WTC11 (cell line): Measurements from ENCODE around the gene GPRC5B. TPM values are rescaled to one million over a fixed set of nuclear protein-coding genes. Genes with fewer than 3 reads are reported as not detected.

Source experiments
- ATAC-seq: fragments of 200-7000 bp; cut with Tn5 transposase; 2 replicates; pipeline ENCODE4 v1.10.0; 2021; ENCODE audit warnings: mild to moderate bottlenecking, moderate library complexity
- CTCF ChIA-PET: fragments of 300-600 bp; sonication (Branson Sonifier 250); formaldehyde crosslinking; loops from one replicate; lab custom pipeline; 2021; ENCODE audit warnings: antibody characterized with exemption; lab: Charles Lee
- POLR2A ChIA-PET: fragments of 350-600 bp; sonication (Branson Sonifier 250); formaldehyde crosslinking; loops from one replicate; lab custom pipeline; 2021; ENCODE audit warnings: antibody characterized with exemption; lab: Charles Lee
- DNase-seq: peaks from one replicate; pipeline ENCODE4 v3.0.0; 2021; ENCODE audit warnings: low spot score
- H3K27ac Mint-ChIP-seq: 2 replicates; pipeline ENCODE4 v1.8.0; 2021; ENCODE audit warnings: mixed read lengths
- H3K27me3 Mint-ChIP-seq: 2 replicates; pipeline ENCODE4 v1.8.0; 2021; ENCODE audit warnings: low read depth, mild to moderate bottlenecking, moderate library complexity, mixed read lengths
- H3K36me3 Mint-ChIP-seq: 2 replicates; pipeline ENCODE4 v1.8.0; 2021; ENCODE audit warnings: mixed read lengths
- H3K4me1 Mint-ChIP-seq: 2 replicates; pipeline ENCODE4 v1.8.0; 2022; ENCODE audit warnings: mixed read lengths
- H3K4me3 Mint-ChIP-seq: 2 replicates; pipeline ENCODE4 v1.8.0; 2021; ENCODE audit warnings: mild to moderate bottlenecking, moderate library complexity, mixed read lengths
- H3K9me3 Mint-ChIP-seq: 2 replicates; pipeline ENCODE4 v1.8.0; 2021; ENCODE audit warnings: mixed read lengths
- CBFB ChIP-seq: sonication (generic); formaldehyde crosslinking; IDR thresholded peaks from 2 replicates; pipeline ENCODE4 v1.8.1; 2022; ENCODE audit warnings: mild to moderate bottlenecking, low read depth, missing genetic modification reagents
- ETV6 ChIP-seq: sonication (generic); formaldehyde crosslinking; IDR thresholded peaks from 2 replicates; pipeline ENCODE4 v1.8.1; 2022; ENCODE audit warnings: mild to moderate bottlenecking, missing genetic modification reagents
- GABPB1 ChIP-seq: sonication (generic); formaldehyde crosslinking; IDR thresholded peaks from 2 replicates; pipeline ENCODE4 v1.8.1; 2023; ENCODE audit warnings: mild to moderate bottlenecking, missing genetic modification reagents
- GRHL2 ChIP-seq: fragments of 250-450 bp; sonication (Bioruptor Pico); IDR thresholded peaks from 2 replicates; pipeline ENCODE4 v1.8.0; 2022; ENCODE audit warnings: mild to moderate bottlenecking, moderate library complexity; ENCODE audit not compliant: insufficient replicate concordance, severe bottlenecking
- JUN ChIP-seq: sonication (generic); formaldehyde crosslinking; IDR thresholded peaks from 2 replicates; pipeline ENCODE4 v1.8.0; 2023; ENCODE audit warnings: mild to moderate bottlenecking, missing genetic modification reagents
- KAT7 ChIP-seq: sonication (generic); formaldehyde crosslinking; IDR thresholded peaks from 2 replicates; pipeline ENCODE4 v1.8.1; 2023; ENCODE audit warnings: missing genetic modification reagents, mild to moderate bottlenecking, borderline replicate concordance
- NR1H2 ChIP-seq: sonication (generic); formaldehyde crosslinking; IDR thresholded peaks from 2 replicates; pipeline ENCODE4 v1.9.0; 2021; ENCODE audit warnings: mild to moderate bottlenecking, moderate library complexity, missing genetic modification reagents
- SOX15 ChIP-seq: fragments of 250-450 bp; sonication (Bioruptor Pico); IDR thresholded peaks from 2 replicates; pipeline ENCODE4 v1.9.0; 2021; ENCODE audit warnings: mild to moderate bottlenecking
- TCF7 ChIP-seq: sonication (generic); formaldehyde crosslinking; IDR thresholded peaks from 2 replicates; pipeline ENCODE4 v1.8.0; 2022; ENCODE audit warnings: mild to moderate bottlenecking, low read depth, missing genetic modification reagents, moderate library complexity
- ZNF138 ChIP-seq: sonication (generic); formaldehyde crosslinking; conservative IDR thresholded peaks from 2 replicates; pipeline ENCODE4 v1.8.1; 2022; ENCODE audit warnings: mild to moderate bottlenecking, moderate library complexity, missing genetic modification reagents
- ZNF232 ChIP-seq: sonication (generic); formaldehyde crosslinking; IDR thresholded peaks from 2 replicates; pipeline ENCODE4 v1.8.0; 2022; ENCODE audit warnings: mild to moderate bottlenecking, missing genetic modification reagents
- ZNF263 ChIP-seq: sonication (generic); formaldehyde crosslinking; IDR thresholded peaks from 2 replicates; pipeline ENCODE4 v1.8.1; 2022; ENCODE audit warnings: low read depth, mild to moderate bottlenecking, moderate library complexity, missing genetic modification reagents
- total RNA-seq: library from RNA; stranded (reverse); gene quantifications from 3 replicates; pipeline ENCODE4 v1.2.3, GENCODE V29; 2021
- TF ChIP-seq, protein P1 (sequence below): sonication (generic); formaldehyde crosslinking; IDR thresholded peaks from 2 replicates; pipeline ENCODE4 v1.8.1; 2022; ENCODE audit warnings: mild to moderate bottlenecking, moderate library complexity, missing genetic modification reagents
- TF ChIP-seq, protein P2 (sequence below): fragments of 250-450 bp; sonication (Bioruptor Pico); IDR thresholded peaks from 2 replicates; pipeline ENCODE4 v1.8.0; 2021; ENCODE audit warnings: mild to moderate bottlenecking
- TF ChIP-seq, protein P3 (sequence below): fragments of 250-450 bp; sonication (Bioruptor Pico); IDR thresholded peaks from 2 replicates; pipeline ENCODE4 v1.9.0; 2021; ENCODE audit warnings: mild to moderate bottlenecking
- TF ChIP-seq, protein P4 (sequence below): sonication (generic); formaldehyde crosslinking; IDR thresholded peaks from 2 replicates; pipeline ENCODE4 v1.8.1; 2023; ENCODE audit warnings: mild to moderate bottlenecking, missing genetic modification reagents
- TF ChIP-seq, protein P5 (sequence below): fragments of 250-450 bp; sonication (Bioruptor Pico); conservative IDR thresholded peaks from 2 replicates; pipeline ENCODE4 v1.9.0; 2021; ENCODE audit warnings: mild to moderate bottlenecking
- TF ChIP-seq, protein P6 (sequence below): sonication (generic); formaldehyde crosslinking; IDR thresholded peaks from 2 replicates; pipeline ENCODE4 v1.8.1; 2022; ENCODE audit warnings: missing genetic modification reagents, borderline replicate concordance

Gene GPRC5B
- total RNA-seq, 1 experiment from 2014 or later, result 104 TPM

DNA sequence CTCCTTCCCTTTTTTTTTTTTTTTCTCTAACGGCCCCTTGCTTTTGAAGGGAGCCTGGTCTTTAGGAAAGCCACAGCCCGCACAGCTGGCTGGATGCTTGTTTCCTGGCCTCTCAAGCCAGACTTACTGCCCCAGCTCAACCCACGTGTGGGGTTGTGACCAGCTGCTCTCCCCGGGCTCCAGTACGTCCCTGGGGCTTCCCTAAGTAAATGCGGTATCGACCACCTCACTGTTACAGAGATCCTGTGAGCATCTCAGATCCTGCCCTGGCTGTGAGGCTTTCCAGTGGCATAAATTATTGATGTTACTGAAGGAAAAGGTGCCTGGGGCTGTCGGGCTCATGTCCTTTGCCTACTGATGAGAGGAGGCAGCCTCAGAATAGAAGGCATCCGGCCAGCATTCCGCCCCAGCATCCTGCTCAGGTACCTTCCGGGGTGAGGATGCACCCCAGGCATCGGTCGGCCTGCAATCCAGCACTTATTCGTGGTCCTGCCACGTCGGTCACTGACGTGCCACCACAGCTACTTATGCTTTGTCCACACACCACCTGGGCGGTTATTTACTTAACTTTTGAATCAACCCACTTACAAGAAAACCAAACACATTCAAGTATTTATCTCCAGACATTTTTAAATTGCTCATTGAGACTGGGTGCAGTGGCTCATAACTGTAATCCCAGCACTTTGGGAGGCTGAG lies 9.6 kb downstream of the GPRC5B start:
- Mint-ChIP-seq H3K27me3 (no peaks in the 10 kb centered on the region), H3K4me3 (no peak overlapping the region), H3K9me3 (no peaks in the 10 kb centered on the region), H3K36me3 (peaks cover 56% of the 10 kb centered on the region), H3K4me1 (peaks cover 53% of the 10 kb centered on the region), H3K27ac (peak overlapping the region; percentile 32; the same call in 1 of the 2 replicates)
- CTCF ChIA-PET, result interaction anchor here (0.7 to 1.7 kb wide), 5 partner anchors 14 to 291 kb away, joined by 3 to 8 read pairs (median 4); no protein-coding TSS in a partner anchor
- ATAC-seq (no peak), DNase-seq (no peak)
- TF ChIP-seq NR1H2 (CRISPR knock-in tag) (no peak), JUN (CRISPR knock-in tag) (no peak), KAT7 (no peak), GABPB1 (CRISPR knock-in tag) (no peak), ETV6 (CRISPR knock-in tag) (no peak), ZNF232 (no peak), ZNF138 (CRISPR knock-in tag) (no peak), CBFB (no peak), TCF7 (CRISPR knock-in tag) (no peak), SOX15 (CRISPR knock-in tag) (no peak), ZNF263 (CRISPR knock-in tag) (no peak), GRHL2 (no peak)
- TF ChIP-seq, protein P1, sequence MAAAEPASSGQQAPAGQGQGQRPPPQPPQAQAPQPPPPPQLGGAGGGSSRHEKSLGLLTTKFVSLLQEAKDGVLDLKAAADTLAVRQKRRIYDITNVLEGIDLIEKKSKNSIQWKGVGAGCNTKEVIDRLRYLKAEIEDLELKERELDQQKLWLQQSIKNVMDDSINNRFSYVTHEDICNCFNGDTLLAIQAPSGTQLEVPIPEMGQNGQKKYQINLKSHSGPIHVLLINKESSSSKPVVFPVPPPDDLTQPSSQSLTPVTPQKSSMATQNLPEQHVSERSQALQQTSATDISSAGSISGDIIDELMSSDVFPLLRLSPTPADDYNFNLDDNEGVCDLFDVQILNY (CRISPR knock-in tag), result no peak
- TF ChIP-seq, protein P2, sequence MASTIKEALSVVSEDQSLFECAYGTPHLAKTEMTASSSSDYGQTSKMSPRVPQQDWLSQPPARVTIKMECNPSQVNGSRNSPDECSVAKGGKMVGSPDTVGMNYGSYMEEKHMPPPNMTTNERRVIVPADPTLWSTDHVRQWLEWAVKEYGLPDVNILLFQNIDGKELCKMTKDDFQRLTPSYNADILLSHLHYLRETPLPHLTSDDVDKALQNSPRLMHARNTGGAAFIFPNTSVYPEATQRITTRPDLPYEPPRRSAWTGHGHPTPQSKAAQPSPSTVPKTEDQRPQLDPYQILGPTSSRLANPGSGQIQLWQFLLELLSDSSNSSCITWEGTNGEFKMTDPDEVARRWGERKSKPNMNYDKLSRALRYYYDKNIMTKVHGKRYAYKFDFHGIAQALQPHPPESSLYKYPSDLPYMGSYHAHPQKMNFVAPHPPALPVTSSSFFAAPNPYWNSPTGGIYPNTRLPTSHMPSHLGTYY, result no peak
- TF ChIP-seq, protein P3, sequence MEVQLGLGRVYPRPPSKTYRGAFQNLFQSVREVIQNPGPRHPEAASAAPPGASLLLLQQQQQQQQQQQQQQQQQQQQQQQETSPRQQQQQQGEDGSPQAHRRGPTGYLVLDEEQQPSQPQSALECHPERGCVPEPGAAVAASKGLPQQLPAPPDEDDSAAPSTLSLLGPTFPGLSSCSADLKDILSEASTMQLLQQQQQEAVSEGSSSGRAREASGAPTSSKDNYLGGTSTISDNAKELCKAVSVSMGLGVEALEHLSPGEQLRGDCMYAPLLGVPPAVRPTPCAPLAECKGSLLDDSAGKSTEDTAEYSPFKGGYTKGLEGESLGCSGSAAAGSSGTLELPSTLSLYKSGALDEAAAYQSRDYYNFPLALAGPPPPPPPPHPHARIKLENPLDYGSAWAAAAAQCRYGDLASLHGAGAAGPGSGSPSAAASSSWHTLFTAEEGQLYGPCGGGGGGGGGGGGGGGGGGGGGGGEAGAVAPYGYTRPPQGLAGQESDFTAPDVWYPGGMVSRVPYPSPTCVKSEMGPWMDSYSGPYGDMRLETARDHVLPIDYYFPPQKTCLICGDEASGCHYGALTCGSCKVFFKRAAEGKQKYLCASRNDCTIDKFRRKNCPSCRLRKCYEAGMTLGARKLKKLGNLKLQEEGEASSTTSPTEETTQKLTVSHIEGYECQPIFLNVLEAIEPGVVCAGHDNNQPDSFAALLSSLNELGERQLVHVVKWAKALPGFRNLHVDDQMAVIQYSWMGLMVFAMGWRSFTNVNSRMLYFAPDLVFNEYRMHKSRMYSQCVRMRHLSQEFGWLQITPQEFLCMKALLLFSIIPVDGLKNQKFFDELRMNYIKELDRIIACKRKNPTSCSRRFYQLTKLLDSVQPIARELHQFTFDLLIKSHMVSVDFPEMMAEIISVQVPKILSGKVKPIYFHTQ (CRISPR knock-in tag), result no peak
- TF ChIP-seq, protein P4, sequence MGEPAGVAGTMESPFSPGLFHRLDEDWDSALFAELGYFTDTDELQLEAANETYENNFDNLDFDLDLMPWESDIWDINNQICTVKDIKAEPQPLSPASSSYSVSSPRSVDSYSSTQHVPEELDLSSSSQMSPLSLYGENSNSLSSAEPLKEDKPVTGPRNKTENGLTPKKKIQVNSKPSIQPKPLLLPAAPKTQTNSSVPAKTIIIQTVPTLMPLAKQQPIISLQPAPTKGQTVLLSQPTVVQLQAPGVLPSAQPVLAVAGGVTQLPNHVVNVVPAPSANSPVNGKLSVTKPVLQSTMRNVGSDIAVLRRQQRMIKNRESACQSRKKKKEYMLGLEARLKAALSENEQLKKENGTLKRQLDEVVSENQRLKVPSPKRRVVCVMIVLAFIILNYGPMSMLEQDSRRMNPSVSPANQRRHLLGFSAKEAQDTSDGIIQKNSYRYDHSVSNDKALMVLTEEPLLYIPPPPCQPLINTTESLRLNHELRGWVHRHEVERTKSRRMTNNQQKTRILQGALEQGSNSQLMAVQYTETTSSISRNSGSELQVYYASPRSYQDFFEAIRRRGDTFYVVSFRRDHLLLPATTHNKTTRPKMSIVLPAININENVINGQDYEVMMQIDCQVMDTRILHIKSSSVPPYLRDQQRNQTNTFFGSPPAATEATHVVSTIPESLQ (CRISPR knock-in tag), result no peak
- TF ChIP-seq, protein P5, sequence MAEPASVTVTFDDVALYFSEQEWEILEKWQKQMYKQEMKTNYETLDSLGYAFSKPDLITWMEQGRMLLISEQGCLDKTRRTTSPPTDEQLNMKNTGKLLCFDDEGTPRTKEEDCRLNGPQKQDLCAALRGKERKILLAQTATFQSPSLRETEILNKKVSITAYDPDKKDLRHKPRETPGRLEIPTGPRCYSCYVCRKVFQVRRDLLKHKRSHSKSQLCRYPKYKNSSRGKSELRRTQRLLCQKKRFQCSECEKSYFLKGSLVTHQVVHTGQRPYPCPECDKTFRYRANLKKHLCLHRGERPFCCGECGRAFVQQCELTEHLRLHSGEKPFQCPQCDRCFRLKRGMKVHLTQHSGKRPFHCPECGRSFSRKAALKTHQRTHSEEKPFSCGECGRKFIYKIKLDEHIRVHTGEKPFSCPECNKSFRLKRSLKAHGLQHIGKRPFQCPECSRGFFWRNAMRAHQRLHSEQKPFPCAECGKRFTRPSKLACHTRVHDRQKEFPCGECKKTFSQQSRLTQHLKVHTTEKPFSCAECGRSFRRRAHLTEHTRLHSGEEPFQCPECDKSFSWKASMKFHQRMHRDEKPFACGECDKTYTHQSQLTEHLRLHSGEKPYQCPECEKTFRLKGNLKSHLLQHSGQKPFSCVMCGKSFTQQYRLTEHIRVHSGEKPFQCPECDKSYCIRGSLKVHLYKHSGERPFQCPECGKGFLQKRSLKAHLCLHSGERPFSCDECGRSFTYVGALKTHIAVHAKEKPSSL (CRISPR knock-in tag), result no peak
- TF ChIP-seq, protein P6, sequence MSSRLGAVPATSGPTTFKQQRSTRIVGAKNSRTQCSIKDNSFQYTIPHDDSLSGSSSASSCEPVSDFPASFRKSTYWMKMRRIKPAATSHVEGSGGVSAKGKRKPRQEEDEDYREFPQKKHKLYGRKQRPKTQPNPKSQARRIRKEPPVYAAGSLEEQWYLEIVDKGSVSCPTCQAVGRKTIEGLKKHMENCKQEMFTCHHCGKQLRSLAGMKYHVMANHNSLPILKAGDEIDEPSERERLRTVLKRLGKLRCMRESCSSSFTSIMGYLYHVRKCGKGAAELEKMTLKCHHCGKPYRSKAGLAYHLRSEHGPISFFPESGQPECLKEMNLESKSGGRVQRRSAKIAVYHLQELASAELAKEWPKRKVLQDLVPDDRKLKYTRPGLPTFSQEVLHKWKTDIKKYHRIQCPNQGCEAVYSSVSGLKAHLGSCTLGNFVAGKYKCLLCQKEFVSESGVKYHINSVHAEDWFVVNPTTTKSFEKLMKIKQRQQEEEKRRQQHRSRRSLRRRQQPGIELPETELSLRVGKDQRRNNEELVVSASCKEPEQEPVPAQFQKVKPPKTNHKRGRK (CRISPR knock-in tag), result no peak
- POLR2A ChIA-PET, result interaction anchor here (0.6 to 1.6 kb wide), 3 partner anchors 13 to 15 kb away, joined by 3 to 4 read pairs (median 4); no protein-coding TSS in a partner anchor
